HCT116 (cell line): ENCODE results near the gene PTPN1. TPM values are rescaled to one million over a fixed set of nuclear protein-coding genes. Genes with fewer than 3 reads are reported as not detected.

ENCODE experiments used
- ATAC-seq: fragments of 200-7000 bp; cut with Tn5 transposase; 2 replicates; pipeline ENCODE4 v1.9.1; 2020; ENCODE audit warnings: mild to moderate bottlenecking, moderate library complexity
- BruUV-seq: library from RNA; stranded (reverse); fragments of 400-500 nt; replicated peaks from 2 replicates; lab custom pipeline; 2021; lab: Mats Ljungman, UMichigan
- CTCF ChIA-PET: fragments of 300-600 bp; sonication (Branson Sonifier 250); formaldehyde crosslinking; loops from one replicate; lab custom pipeline; 2021; ENCODE audit warnings: antibody characterized with exemption; lab: Charles Lee
- POLR2A ChIA-PET: fragments of 300-600, 350-600 bp; sonication (Branson Sonifier 250); formaldehyde crosslinking; loops from one replicate; lab custom pipeline; 2021; ENCODE audit warnings: antibody characterized with exemption; lab: Charles Lee
- RAD21 ChIA-PET, 2 experiments: fragments of 300-600 bp; sonication (Branson Sonifier 250); formaldehyde crosslinking; loops; one replicate each; lab custom pipeline; 2023; ENCODE audit warnings: low total read pairs in 2 of 2; ENCODE audit not compliant: uncharacterized antibody in 2 of 2, unreplicated experiment in 2 of 2, low non-redundant PET in 1 of 2; lab: Charles Lee
- DNase-seq: peaks from one replicate; pipeline ENCODE4 v3.0.0-alpha.2; 2010; ENCODE audit warnings: low read depth, low spot score
- H2AFZ ChIP-seq: fragments of 200-600 bp; shearing (Covaris generic), sonication (generic); 2 replicates; pipeline ENCODE4 v1.6.1; 2017; ENCODE audit warnings: low read depth, mixed run types, mixed read lengths, antibody characterized with exemption, low read length; ENCODE audit not compliant: poor library complexity, severe bottlenecking
- H3K27ac ChIP-seq: 2 replicates; pipeline ENCODE4 v1.5.1; 2012; ENCODE audit warnings: low read depth, low read length
- H3K27me3 ChIP-seq: fragments of 200-600 bp; sonication (generic); 2 replicates; pipeline ENCODE4 v1.6.1; 2016; ENCODE audit warnings: mixed run types, low read length, mixed read lengths; ENCODE audit not compliant: insufficient read depth
- H3K36me3 ChIP-seq, 2 experiments: fragments of 200-500 bp in 1 of 2; fragments of 200-600 bp in 1 of 2; sonication (Bioruptor generic) in 1 of 2; sonication (generic) in 1 of 2; 2 replicates each; pipeline versions ENCODE4 v1.5.1 to v1.6.1; 2014 to 2016; ENCODE audit warnings: low read length in 2 of 2, inconsistent platforms in 1 of 2, mixed read lengths in 1 of 2, mixed run types in 1 of 2; ENCODE audit not compliant: insufficient read depth in 2 of 2, control insufficient read depth in 1 of 2
- H3K4me1 ChIP-seq, 2 experiments: fragments of 200-600 bp in 1 of 2; sonication (generic) in 1 of 2; 2 replicates each; pipeline versions ENCODE4 v1.5.1 to v1.6.1; 2012 to 2017; ENCODE audit warnings: low read length in 2 of 2, inconsistent platforms in 1 of 2, mild to moderate bottlenecking in 1 of 2, mixed read lengths in 1 of 2, mixed run types in 1 of 2, moderate library complexity in 1 of 2; ENCODE audit not compliant: insufficient read depth in 2 of 2, control insufficient read depth in 1 of 2
- H3K4me2 ChIP-seq: fragments of 200-600 bp; sonication (generic); 2 replicates; pipeline ENCODE4 v1.6.1; 2017; ENCODE audit warnings: mixed run types, low read length, mixed read lengths
- H3K4me3 ChIP-seq, 2 experiments: fragments of 200-600 bp in 1 of 2; sonication (generic) in 1 of 2; replicated peaks in 1 of 2; 2 replicates each; pipeline ENCODE4 v1.5.1; 2011 to 2016; ENCODE audit warnings: low read length in 2 of 2, control low read depth in 1 of 2, low read depth in 1 of 2, mild to moderate bottlenecking in 1 of 2, mixed read lengths in 1 of 2, mixed run types in 1 of 2
- H3K79me2 ChIP-seq: fragments of 200-600 bp; sonication (generic); 2 replicates; pipeline ENCODE4 v1.6.1; 2017; ENCODE audit warnings: mild to moderate bottlenecking, mixed run types, low read length, moderate library complexity, mixed read lengths; ENCODE audit not compliant: insufficient read depth
- H3K9ac ChIP-seq: fragments of 200-600 bp; sonication (generic); 2 replicates; pipeline ENCODE4 v1.6.1; 2016; ENCODE audit warnings: low read length, mixed read lengths
- H3K9me2 ChIP-seq: fragments of 200-600 bp; sonication (generic), shearing (Covaris generic); 2 replicates; pipeline ENCODE4 v1.6.1; 2017; ENCODE audit warnings: mixed run types, mild to moderate bottlenecking, moderate library complexity; ENCODE audit not compliant: insufficient read depth
- H3K9me3 ChIP-seq, 2 experiments: fragments of 200-500 bp in 1 of 2; fragments of 200-600 bp in 1 of 2; sonication (Bioruptor generic) in 1 of 2; sonication (generic) in 1 of 2; 2 replicates each; pipeline ENCODE4 v1.6.1; 2014 to 2017; ENCODE audit warnings: low read length in 2 of 2, mixed read lengths in 2 of 2, inconsistent platforms in 1 of 2, low read depth in 1 of 2, mild to moderate bottlenecking in 1 of 2, mixed run types in 1 of 2, moderate library complexity in 1 of 2; ENCODE audit not compliant: control insufficient read depth in 1 of 2, insufficient read depth in 1 of 2
- H4K20me1 ChIP-seq: fragments of 200-600 bp; sonication (generic), shearing (Covaris generic); 2 replicates; pipeline ENCODE4 v1.6.1; 2017; ENCODE audit warnings: mixed run types, mild to moderate bottlenecking, moderate library complexity; ENCODE audit not compliant: insufficient read depth
- ATF3 ChIP-seq: IDR thresholded peaks from 2 replicates; pipeline ENCODE4 v1.6.1; 2012
- CTCF ChIP-seq, 3 experiments: fragments of 200-600 bp in 1 of 3; sonication (generic) in 1 of 3; IDR thresholded peaks in 2 of 3; conservative IDR thresholded peaks in 1 of 3; 2 replicates each; pipeline ENCODE4 v1.5.1; 2012 to 2017; ENCODE audit warnings: low read depth in 2 of 3, low read length in 2 of 3, antibody characterized with exemption in 1 of 3, borderline replicate concordance in 1 of 3, control low read depth in 1 of 3, mild to moderate bottlenecking in 1 of 3, mixed read lengths in 1 of 3, mixed run types in 1 of 3, moderate library complexity in 1 of 3; ENCODE audit not compliant: insufficient read depth in 1 of 3
- ELF1 ChIP-seq: IDR thresholded peaks from 2 replicates; pipeline ENCODE4 v1.6.1; 2012; ENCODE audit warnings: low read depth, borderline replicate concordance
- RAD21 ChIP-seq: IDR thresholded peaks from 2 replicates; pipeline ENCODE4 v1.6.1; 2012; ENCODE audit warnings: low read depth, mild to moderate bottlenecking
- REST ChIP-seq: IDR thresholded peaks from 2 replicates; pipeline ENCODE4 v1.6.1; 2012; ENCODE audit warnings: low read depth
- SIN3A ChIP-seq: IDR thresholded peaks from 2 replicates; pipeline ENCODE4 v1.6.1; 2012; ENCODE audit warnings: low read depth
- SP1 ChIP-seq: IDR thresholded peaks from 2 replicates; pipeline ENCODE4 v1.6.1; 2012; ENCODE audit warnings: low read depth
- ZBTB33 ChIP-seq: IDR thresholded peaks from 2 replicates; pipeline ENCODE4 v1.6.1; 2011; ENCODE audit warnings: mild to moderate bottlenecking, low read length, moderate library complexity; ENCODE audit not compliant: insufficient replicate concordance; ENCODE audit errors: extremely low read depth
- ZFX ChIP-seq: fragments of 450-650 bp; IDR thresholded peaks from 2 replicates; pipeline ENCODE4 v1.6.1; 2017
- intact Hi-C: fragments of 100-400 bp; cut with micrococcal nuclease; formaldehyde crosslinking; loops from 2 replicates; pipeline ENCODE4 v1.10.0; 2022
- total RNA-seq: library from RNA; stranded (reverse); gene quantifications from one replicate; pipeline ENCODE4 v1.2.1, GENCODE V29; 2021; ENCODE audit not compliant: unreplicated experiment

The PTPN1 gene
- total RNA-seq, 1 experiment from 2014 or later: 47.5 TPM

- intact Hi-C loops: no loop called here
- CTCF ChIA-PET: interaction anchor here (2.1 kb wide), 1 partner anchor 8 kb away, joined by 8 read pairs; no protein-coding TSS in a partner anchor
- BruUV-seq: no TSS peak
- RAD21 ChIA-PET: no interaction called here
- no peaks in the 10 kb centered on the region for H3K9me3 ChIP-seq
- ATAC-seq (no peak), DNase-seq (no peak)
- POLR2A ChIA-PET: no interaction called here
- H3K79me2 ChIP-seq: peaks cover 76% of the 10 kb centered on the region
- peak overlapping the region; percentile 59 for H3K9ac ChIP-seq
- no peaks in the 10 kb centered on the region for H3K27me3 ChIP-seq
- H3K36me3 ChIP-seq: peaks cover 8 to 34% of the 10 kb centered on the region in 2 experiments; a peak in 2 of 4 replicates
- H3K9me2 ChIP-seq: no peaks in the 10 kb centered on the region
- H3K27ac ChIP-seq: peak overlapping the region; percentile 94
- no peak overlapping the region for H2AFZ ChIP-seq
- no peaks in the 10 kb centered on the region for H4K20me1 ChIP-seq
- peaks cover 62 to 78% of the 10 kb centered on the region in 2 experiments for H3K4me1 ChIP-seq
- H3K4me3 ChIP-seq: no peak overlapping the region
- TF ChIP-seq SIN3A (no peak), SP1 (no peak), ELF1 (no peak), ATF3 (no peak), RAD21 (no peak)
- peak overlapping the region; percentile 58 for H3K4me2 ChIP-seq
Observed at GRCh38 chr20:50562262-50562701, 52.1 kb downstream of the PTPN1 start.

- ATAC-seq (no peak), DNase-seq (no peak)
- Histone ChIP-seq H3K9me2 (no peaks in the 10 kb centered on the region), H3K9me3 (no peaks in the 10 kb centered on the region), H3K36me3 (peaks cover 10 to 43% of the 10 kb centered on the region in 2 experiments), H3K27me3 (no peaks in the 10 kb centered on the region), H3K4me1 (peaks cover 54 to 67% of the 10 kb centered on the region in 2 experiments), H3K4me2 (no peak overlapping the region), H3K79me2 (peaks cover 76% of the 10 kb centered on the region), H3K4me3 (no peak overlapping the region), H3K9ac (no peak overlapping the region), H3K27ac (no peak overlapping the region), H4K20me1 (no peaks in the 10 kb centered on the region), H2AFZ (no peak overlapping the region)
- POLR2A ChIA-PET: no interaction called here
- CTCF ChIA-PET: interaction anchor here (1.0 kb wide), 1 partner anchor 13 kb away, joined by 4 read pairs; no protein-coding TSS in a partner anchor
- RAD21 ChIA-PET: no interaction called here
- no TSS peak for BruUV-seq
- intact Hi-C loops: no loop called here
- TF ChIP-seq ATF3: no peak
- TF ChIP-seq CTCF (IDR thresholded peaks at IDR 0.05 in 2 of 3, conservative IDR thresholded peaks at IDR 0.05 in 1 of 3; ENCODE audit: borderline replicate concordance in 1 of 3, insufficient read depth in 1 of 3, low read depth in 2 of 3, low read length in 2 of 3): no peak
- no peak for TF ChIP-seq REST
- no peak for TF ChIP-seq ZFX
- no peak for TF ChIP-seq ZBTB33
Observed at GRCh38 chr20:50563133-50563944, 53.2 kb downstream of the PTPN1 start.
